MM.1S (cell line): Measurements from ENCODE around the gene SLC36A1.

ENCODE experiments used
- DNase-seq: peaks from one replicate; pipeline ENCODE4 v3.0.0-alpha.2; 2015
- H2AFZ ChIP-seq: fragments of 300-600 bp; sonication (generic); 2 replicates; pipeline ENCODE4 v1.6.0; 2016; ENCODE audit warnings: antibody characterized with exemption, low read length
- H3F3A ChIP-seq: fragments of 300-600 bp; sonication (generic); 2 replicates; pipeline ENCODE4 v1.6.1; 2016; ENCODE audit warnings: mild to moderate bottlenecking, antibody characterized with exemption, low read length, moderate library complexity, mixed read lengths; ENCODE audit not compliant: insufficient read depth
- H3K27ac ChIP-seq: fragments of 300-600 bp; sonication (generic); 2 replicates; pipeline ENCODE4 v1.5.1; 2016; ENCODE audit warnings: mild to moderate bottlenecking, low read length
- H3K27me3 ChIP-seq: fragments of 300-600 bp; sonication (generic); replicated peaks from 2 replicates; pipeline ENCODE4 v1.6.0; 2016; ENCODE audit warnings: low read length; ENCODE audit not compliant: insufficient read depth
- H3K36me3 ChIP-seq: fragments of 300-600 bp; sonication (generic); replicated peaks from 2 replicates; pipeline ENCODE4 v1.6.1; 2016; ENCODE audit warnings: mild to moderate bottlenecking, low read length, mixed read lengths; ENCODE audit not compliant: insufficient read depth
- H3K4me1 ChIP-seq: fragments of 300-600 bp; sonication (generic); 2 replicates; pipeline ENCODE4 v1.6.1; 2016; ENCODE audit warnings: low read length, mixed read lengths
- H3K4me2 ChIP-seq: fragments of 300-600 bp; sonication (generic); 2 replicates; pipeline ENCODE4 v1.6.0; 2016; ENCODE audit warnings: low read depth, low read length
- H3K4me3 ChIP-seq: fragments of 300-600 bp; sonication (generic); 2 replicates; pipeline ENCODE4 v1.5.1; 2016; ENCODE audit warnings: low read length, mixed read lengths
- H3K79me2 ChIP-seq: fragments of 300-600 bp; sonication (generic); 2 replicates; pipeline ENCODE4 v1.6.1; 2016; ENCODE audit warnings: mixed run types, low read length, mixed read lengths
- H3K9ac ChIP-seq: fragments of 300-600 bp; sonication (generic); 2 replicates; pipeline ENCODE4 v1.6.1; 2016; ENCODE audit warnings: low read length, mixed read lengths
- H3K9me2 ChIP-seq: fragments of 300-600 bp; sonication (generic); replicated peaks from 2 replicates; pipeline ENCODE4 v1.6.1; 2016; ENCODE audit warnings: mild to moderate bottlenecking, low read length, mixed read lengths; ENCODE audit not compliant: insufficient read depth
- H3K9me3 ChIP-seq: fragments of 300-600 bp; sonication (generic); replicated peaks from 2 replicates; pipeline ENCODE4 v1.6.1; 2016; ENCODE audit warnings: mild to moderate bottlenecking, low read length, mixed read lengths; ENCODE audit not compliant: insufficient read depth
- H4K20me1 ChIP-seq: fragments of 300-600 bp; sonication (generic); 2 replicates; pipeline ENCODE4 v1.6.1; 2016; ENCODE audit warnings: mild to moderate bottlenecking, low read length, moderate library complexity, mixed read lengths; ENCODE audit not compliant: insufficient read depth
- CTCF ChIP-seq: fragments of 300-600 bp; sonication (generic); IDR thresholded peaks from 2 replicates; pipeline ENCODE4 v1.5.1; 2016; ENCODE audit warnings: antibody characterized with exemption, low read length, mixed read lengths
- EZH2 ChIP-seq: fragments of 300-600 bp; sonication (generic); optimal IDR thresholded peaks from 2 replicates; pipeline ENCODE3; 2017; ENCODE audit warnings: low read depth, mild to moderate bottlenecking, antibody characterized with exemption, low read length, mixed read lengths
- EZH2phosphoT487 ChIP-seq: fragments of 300-600 bp; sonication (generic); IDR thresholded peaks from 2 replicates; pipeline ENCODE4 v1.6.1; 2018; ENCODE audit warnings: antibody characterized with exemption, low read length

The SLC36A1 gene

GRCh38 chr5:151449297-151449696, 1.9 kb downstream of the SLC36A1 start:
- Histone ChIP-seq H2AFZ (no peak overlapping the region), H3K4me3 (no peak overlapping the region), H3F3A (0 out of 2 replicates have a peak, but pooled peaks cover 6% of the 10 kb centered on the region)

GRCh38 chr5:151449839-151450238, 2.4 kb downstream of the SLC36A1 start:
- no peaks in the 10 kb centered on the region for H3K27me3 ChIP-seq
- H4K20me1 ChIP-seq: no peaks in the 10 kb centered on the region
- no peak for DNase-seq
- TF ChIP-seq EZH2 (no peak), CTCF (no peak), EZH2phosphoT487 (no peak)
- H3K9me3 ChIP-seq: no peaks in the 10 kb centered on the region
- no peaks in the 10 kb centered on the region for H3K4me1 ChIP-seq
- H3K9me2 ChIP-seq: no peaks in the 10 kb centered on the region
- no peak overlapping the region for H2AFZ ChIP-seq
- 0 out of 2 replicates have a peak, but pooled peaks cover 6% of the 10 kb centered on the region for H3F3A ChIP-seq
- H3K9ac ChIP-seq: no peak overlapping the region
- no peaks in the 10 kb centered on the region for H3K79me2 ChIP-seq
- H3K36me3 ChIP-seq: no peaks in the 10 kb centered on the region
- H3K4me2 ChIP-seq: no peak overlapping the region
- H3K4me3 ChIP-seq: no peak overlapping the region
- no peak overlapping the region for H3K27ac ChIP-seq

More at GRCh38 chr5:151449297-151449696, 1.9 kb downstream of the SLC36A1 start:
- H4K20me1 ChIP-seq: no peaks in the 10 kb centered on the region
- no peaks in the 10 kb centered on the region for H3K79me2 ChIP-seq
- no peak overlapping the region for H3K9ac ChIP-seq
- no peak overlapping the region for H3K27ac ChIP-seq
- no peak for DNase-seq
- H3K36me3 ChIP-seq: no peaks in the 10 kb centered on the region
- no peaks in the 10 kb centered on the region for H3K4me1 ChIP-seq
- no peaks in the 10 kb centered on the region for H3K27me3 ChIP-seq
- TF ChIP-seq EZH2 (no peak), CTCF (no peak), EZH2phosphoT487 (no peak)
- H3K9me2 ChIP-seq: no peaks in the 10 kb centered on the region
- H3K9me3 ChIP-seq: no peaks in the 10 kb centered on the region
- no peak overlapping the region for H3K4me2 ChIP-seq

- Histone ChIP-seq H3K27me3 (no peaks in the 10 kb centered on the region), H3K36me3 (no peaks in the 10 kb centered on the region), H3K9me3 (no peaks in the 10 kb centered on the region), H4K20me1 (no peaks in the 10 kb centered on the region), H3F3A (0 out of 2 replicates have a peak, but pooled peaks cover 6% of the 10 kb centered on the region), H3K4me2 (no peak overlapping the region), H3K9ac (no peak overlapping the region), H3K4me3 (no peak overlapping the region), H3K4me1 (no peaks in the 10 kb centered on the region), H3K27ac (no peak overlapping the region), H2AFZ (no peak overlapping the region), H3K9me2 (no peaks in the 10 kb centered on the region), H3K79me2 (no peaks in the 10 kb centered on the region)
- DNase-seq: no peak
- no peak for TF ChIP-seq EZH2phosphoT487
- TF ChIP-seq CTCF: no peak
- no peak for TF ChIP-seq EZH2
Observed at GRCh38 chr5:151450605-151451004, 3.2 kb downstream of the SLC36A1 start.
